Endothelial cell of umbilical vein (primary cell): Measurements from ENCODE around the gene PFDN4. TPM values are rescaled to one million over a fixed set of nuclear protein-coding genes. Genes with fewer than 3 reads are reported as not detected.

Experiments
- BruUV-seq: library from RNA; stranded (reverse); fragments of 400-500 nt; replicated peaks from 2 replicates; lab custom pipeline; 2021; lab: Mats Ljungman, UMichigan
- CTCF ChIA-PET: fragments of 300-600, 350-600 bp; sonication (Branson Sonifier 250); formaldehyde crosslinking; loops from one replicate; lab custom pipeline; 2021; ENCODE audit warnings: antibody characterized with exemption, inconsistent platforms; lab: Charles Lee
- POLR2A ChIA-PET: fragments of 300-600, 350-600 bp; sonication (Branson Sonifier 250); formaldehyde crosslinking; loops from one replicate; lab custom pipeline; 2021; ENCODE audit warnings: antibody characterized with exemption, inconsistent platforms; lab: Charles Lee
- DNase-seq: peaks from one replicate; pipeline ENCODE4 v3.0.0-alpha.2; 2011; ENCODE audit warnings: low read depth, low spot score
- FAIRE-seq: peaks from 2 replicates; lab custom pipeline; 2011; peaks lifted over from hg19 to GRCh38; lab: Jason Lieb, UNC
- H2AFZ ChIP-seq: 2 replicates; pipeline ENCODE4 v1.6.0; 2012; ENCODE audit warnings: low read depth, low read length, control low read depth, inconsistent platforms
- H3K27ac ChIP-seq: 2 replicates; pipeline ENCODE4 v1.5.1; 2011; ENCODE audit warnings: low read depth, mild to moderate bottlenecking, control low read depth, low read length, moderate library complexity; ENCODE audit not compliant: insufficient read depth
- H3K27me3 ChIP-seq, 2 experiments: 2 replicates each; pipeline versions ENCODE4 v1.6.0 to v1.6.1; 2011; ENCODE audit warnings: low read length in 2 of 2, mixed read lengths in 1 of 2; ENCODE audit not compliant: control insufficient read depth in 2 of 2, insufficient read depth in 2 of 2
- H3K36me3 ChIP-seq, 2 experiments: 2 replicates in 1 of 2; 3 replicates in 1 of 2; pipeline ENCODE4 v1.5.1; 2011; ENCODE audit warnings: low read length in 2 of 2, mild to moderate bottlenecking in 1 of 2, moderate library complexity in 1 of 2; ENCODE audit not compliant: control insufficient read depth in 2 of 2, insufficient read depth in 2 of 2; ENCODE audit errors: extremely low read depth in 1 of 2
- H3K4me1 ChIP-seq: 3 replicates; pipeline ENCODE4 v1.5.1; 2011; ENCODE audit warnings: mild to moderate bottlenecking, low read length; ENCODE audit not compliant: control insufficient read depth, insufficient read depth; ENCODE audit errors: extremely low read depth
- H3K4me2 ChIP-seq: 2 replicates; pipeline ENCODE4 v1.6.1; 2011; ENCODE audit warnings: low read length, control low read depth, mixed read lengths; ENCODE audit not compliant: insufficient read depth
- H3K4me3 ChIP-seq, 3 experiments: fragments of 200-600 bp in 1 of 3; sonication (generic), shearing (Covaris generic) in 1 of 3; replicated peaks in 1 of 3; 2 replicates each; pipeline ENCODE4 v1.5.1; 2011 to 2016; ENCODE audit warnings: control low read depth in 3 of 3, low read length in 3 of 3, mild to moderate bottlenecking in 2 of 3, inconsistent platforms in 1 of 3, low read depth in 1 of 3, moderate library complexity in 1 of 3; ENCODE audit not compliant: insufficient read depth in 1 of 3
- H3K79me2 ChIP-seq: 2 replicates; pipeline ENCODE4 v1.6.0; 2012; ENCODE audit warnings: low read length, inconsistent platforms; ENCODE audit not compliant: control insufficient read depth, insufficient read depth
- H3K9ac ChIP-seq: replicated peaks from 2 replicates; pipeline ENCODE3; 2011; ENCODE audit warnings: low read length, control low read depth; ENCODE audit not compliant: insufficient read depth; ENCODE audit errors: extremely low read depth
- H3K9me1 ChIP-seq: replicated peaks from 3 replicates; pipeline ENCODE4 v1.6.0; 2011; ENCODE audit warnings: mild to moderate bottlenecking, low read length; ENCODE audit not compliant: control insufficient read depth, insufficient read depth; ENCODE audit errors: extremely low read depth
- H3K9me3 ChIP-seq: replicated peaks from 2 replicates; pipeline ENCODE4 v1.5.1; 2012; ENCODE audit warnings: low read length, inconsistent platforms; ENCODE audit not compliant: control insufficient read depth, insufficient read depth
- H4K20me1 ChIP-seq: replicated peaks from 2 replicates; pipeline ENCODE3; 2011; ENCODE audit warnings: mild to moderate bottlenecking, low read length; ENCODE audit not compliant: control insufficient read depth, insufficient read depth; ENCODE audit errors: extremely low read depth
- EZH2 ChIP-seq: IDR thresholded peaks from 2 replicates; pipeline ENCODE4 v1.6.1; 2012; ENCODE audit warnings: borderline replicate concordance, low read depth, mild to moderate bottlenecking, moderate library complexity, low read length, inconsistent platforms; ENCODE audit not compliant: severe bottlenecking
- FOS ChIP-seq: IDR thresholded peaks from 2 replicates; pipeline ENCODE4 v1.6.1; 2011; ENCODE audit warnings: mild to moderate bottlenecking, low read length, moderate library complexity, borderline replicate concordance; ENCODE audit not compliant: insufficient read depth
- GATA2 ChIP-seq: IDR thresholded peaks from 2 replicates; pipeline ENCODE4 v1.7.0; 2011; ENCODE audit warnings: low read depth, mild to moderate bottlenecking, moderate library complexity, mixed read lengths, low read length; ENCODE audit not compliant: insufficient read length, insufficient read depth
- MYC ChIP-seq: IDR thresholded peaks from one replicate; pipeline ENCODE4 v1.6.1; 2011; ENCODE audit warnings: mild to moderate bottlenecking, low read depth, low read length
- dilution Hi-C: fragments of 300-500 bp; cut with MboI; formaldehyde crosslinking; loops from one replicate; pipeline ENCODE4 v1.15.0; 2019; ENCODE audit warnings: low sequenced_read_pairs; ENCODE audit not compliant: extremely low pct_ligation_motif_present
- intact Hi-C: fragments of 100-400 bp; cut with micrococcal nuclease; formaldehyde crosslinking; loops from one replicate; pipeline ENCODE4 v1.10.0; 2022
- polyA plus RNA-seq, 4 experiments: library from polyadenylated mRNA; depleted of rRNA in 3 of 4; stranded (reverse) in 3 of 4; unstranded in 1 of 4; fragments of >200 nt; gene quantifications; 2 replicates each; pipeline versions ENCODE4 v1.2.1 to v1.2.3, GENCODE V29; 2011 to 2012; ENCODE audit warnings: missing spikeins in 1 of 4
- total RNA-seq: library from RNA; stranded (reverse); gene quantifications from 2 replicates; pipeline ENCODE4 v1.2.3, GENCODE V29; 2021
- TF ChIP-seq, protein P1 (sequence below): IDR thresholded peaks from 2 replicates; pipeline ENCODE4 v1.6.1; 2011; ENCODE audit not compliant: insufficient read depth, insufficient read length
- TF ChIP-seq, protein P2 (sequence below), 2 donors: IDR thresholded peaks; 1 replicate in 1 of 2; 2 replicates in 1 of 2; pipeline ENCODE4 v1.5.1; 2011; ENCODE audit warnings: low read length in 2 of 2, mild to moderate bottlenecking in 2 of 2, moderate library complexity in 2 of 2, control low read depth in 1 of 2, inconsistent platforms in 1 of 2, low read depth in 1 of 2; ENCODE audit not compliant: insufficient read depth in 1 of 2; ENCODE audit errors: extremely low read depth in 1 of 2

The PFDN4 gene
- total and polyA plus RNA-seq, 2 donors (not counting 3 experiments of a cell fraction or from before 2014, with no cell fraction given) = 17.5 to 44.2 TPM

- BruUV-seq = no TSS peak
- FAIRE-seq (peak; percentile 96), DNase-seq (peak; percentile 77)
- H3K36me3 ChIP-seq = no peaks in the 10 kb centered on the region
- TF ChIP-seq, protein P1, sequence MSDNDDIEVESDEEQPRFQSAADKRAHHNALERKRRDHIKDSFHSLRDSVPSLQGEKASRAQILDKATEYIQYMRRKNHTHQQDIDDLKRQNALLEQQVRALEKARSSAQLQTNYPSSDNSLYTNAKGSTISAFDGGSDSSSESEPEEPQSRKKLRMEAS = no peak
- no peak for TF ChIP-seq MYC
- TF ChIP-seq FOS = no peak
- TF ChIP-seq EZH2 = no peak
- no peak for TF ChIP-seq GATA2
- TF ChIP-seq, protein P2, sequence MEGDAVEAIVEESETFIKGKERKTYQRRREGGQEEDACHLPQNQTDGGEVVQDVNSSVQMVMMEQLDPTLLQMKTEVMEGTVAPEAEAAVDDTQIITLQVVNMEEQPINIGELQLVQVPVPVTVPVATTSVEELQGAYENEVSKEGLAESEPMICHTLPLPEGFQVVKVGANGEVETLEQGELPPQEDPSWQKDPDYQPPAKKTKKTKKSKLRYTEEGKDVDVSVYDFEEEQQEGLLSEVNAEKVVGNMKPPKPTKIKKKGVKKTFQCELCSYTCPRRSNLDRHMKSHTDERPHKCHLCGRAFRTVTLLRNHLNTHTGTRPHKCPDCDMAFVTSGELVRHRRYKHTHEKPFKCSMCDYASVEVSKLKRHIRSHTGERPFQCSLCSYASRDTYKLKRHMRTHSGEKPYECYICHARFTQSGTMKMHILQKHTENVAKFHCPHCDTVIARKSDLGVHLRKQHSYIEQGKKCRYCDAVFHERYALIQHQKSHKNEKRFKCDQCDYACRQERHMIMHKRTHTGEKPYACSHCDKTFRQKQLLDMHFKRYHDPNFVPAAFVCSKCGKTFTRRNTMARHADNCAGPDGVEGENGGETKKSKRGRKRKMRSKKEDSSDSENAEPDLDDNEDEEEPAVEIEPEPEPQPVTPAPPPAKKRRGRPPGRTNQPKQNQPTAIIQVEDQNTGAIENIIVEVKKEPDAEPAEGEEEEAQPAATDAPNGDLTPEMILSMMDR (IDR thresholded peaks at IDR 0.05; ENCODE audit: extremely low read depth in 1 of 2, insufficient read depth in 1 of 2, low read depth in 1 of 2, low read length in 2 of 2) = peak; percentile 80 to 84
- H3K9me1 ChIP-seq = no peaks in the 10 kb centered on the region
- dilution Hi-C loops (no loop called here), intact Hi-C loops (loop anchor here (1.0 to 2.0 kb wide), 3 partner anchors 96 to 259 kb away; no protein-coding TSS in a partner anchor)
- no peaks in the 10 kb centered on the region for H3K9me3 ChIP-seq
- H3K27me3 ChIP-seq = no peaks in the 10 kb centered on the region
- no peaks in the 10 kb centered on the region for H3K4me1 ChIP-seq
- no peak overlapping the region for H3K4me3 ChIP-seq
- ChIA-PET POLR2A (no interaction called here), CTCF (interaction anchor here (0.6 to 7.4 kb wide), 17 partner anchors 8 to 1887 kb away, joined by 3 to 116 read pairs (median 3); partner anchors contain the start of gene PFDN4)
- no peaks in the 10 kb centered on the region for H4K20me1 ChIP-seq
- H3K79me2 ChIP-seq = no peaks in the 10 kb centered on the region
- H3K4me2 ChIP-seq = no peak overlapping the region
- H2AFZ ChIP-seq = no peak overlapping the region
- H3K27ac ChIP-seq = no peak overlapping the region
- no peak overlapping the region for H3K9ac ChIP-seq
These were observed 8.1 kb upstream of the PFDN4 start for GRCh38 chr20:54199721-54200176.
